ENCODE measurements around the gene C2. TPM values are rescaled to one million over a fixed set of nuclear protein-coding genes. Genes with fewer than 3 reads are reported as not detected.
"Not testable (repeated sequence)": the region's sequence is repeated elsewhere in the genome, so short reads cannot be mapped to it uniquely, and the experiment has no call there.

Gene C2
- total RNA-seq, 1 experiment from 2014 or later = 0.66 TPM

DNA sequence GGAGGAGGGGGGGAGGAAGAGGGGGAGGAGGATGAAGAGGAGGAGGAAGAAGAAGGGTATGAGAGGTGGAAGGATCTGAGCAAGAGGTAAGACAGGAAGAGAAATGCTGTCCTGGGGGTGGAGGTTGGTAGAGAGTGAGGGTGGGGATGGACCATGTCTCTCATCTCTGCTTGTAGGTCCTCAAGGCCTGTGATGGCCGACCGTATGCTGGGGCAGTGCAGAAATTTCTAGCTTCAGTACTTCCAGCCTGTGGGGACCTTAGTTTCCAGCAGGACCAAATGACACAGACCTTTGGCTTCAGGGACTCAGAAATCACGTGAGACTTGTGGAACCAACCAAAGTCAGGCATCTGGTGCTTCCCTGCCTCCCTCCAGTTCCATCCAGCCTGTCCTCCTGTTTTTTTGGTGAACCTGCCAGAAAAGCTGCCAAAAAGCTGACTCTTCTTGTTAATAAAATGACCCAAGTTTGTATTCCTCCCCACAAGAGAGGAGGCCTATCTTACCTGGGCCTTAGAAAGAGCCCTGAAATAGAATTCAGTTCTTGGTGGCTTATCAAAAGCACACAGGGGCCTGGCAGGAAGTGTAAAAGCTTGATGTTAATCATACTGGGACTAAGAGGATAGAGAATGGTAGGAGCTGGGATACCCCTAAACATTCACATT is 51.9 kb downstream of the C2 start:
- peaks cover 13 to 27% (median 23%) of the 10 kb centered on the region in 3 experiments for H3K36me3 Mint-ChIP-seq (ENCODE audit: insufficient read depth in 1 of 3, low read depth in 3 of 3)
- Histone ChIP-seq H2BK120ac (ENCODE audit: low read depth, low read length, poor library complexity, severe bottlenecking) (no peak overlapping the region), H3K79me2 (ENCODE audit: insufficient read depth, low read length) (no peaks in the 10 kb centered on the region), H4K20me1 (ENCODE audit: control insufficient read depth, insufficient read depth, insufficient read length) (no peaks in the 10 kb centered on the region), H3K27ac (ENCODE audit: insufficient read length, low read depth, low read length) (no peak overlapping the region), H3K79me1 (ENCODE audit: insufficient read depth, low read depth, low read length, poor library complexity, severe bottlenecking) (no peaks in the 10 kb centered on the region), H3K23me2 (ENCODE audit: insufficient read length, low read depth, low read length, poor library complexity, severe bottlenecking) (no peaks in the 10 kb centered on the region), H4K91ac (ENCODE audit: insufficient read length, low read depth, low read length) (no peak overlapping the region), H2AK5ac (ENCODE audit: insufficient read length, low read length) (no peak overlapping the region), H2BK5ac (ENCODE audit: insufficient read length, low read length) (no peak overlapping the region), H3K14ac (ENCODE audit: insufficient read depth, low read length) (no peak overlapping the region), H3K23ac (ENCODE audit: insufficient read length, low read depth, low read length) (no peak overlapping the region), H2AFZ (ENCODE audit: low read length) (no peak overlapping the region), H3K18ac (ENCODE audit: insufficient read length, low read depth, low read length) (no peak overlapping the region), H3K9ac (ENCODE audit: extremely low read depth, insufficient read length, low read length) (no peak overlapping the region), H3K27me3 (ENCODE audit: insufficient read depth, low read length) (no peaks in the 10 kb centered on the region), H3K9me3 (ENCODE audit: control insufficient read depth, low read depth, low read length) (no peaks in the 10 kb centered on the region), H3K56ac (ENCODE audit: insufficient read length, low read depth, low read length) (no peak overlapping the region), H3T11ph (ENCODE audit: low read length) (no peak overlapping the region), H2BK20ac (ENCODE audit: low read depth, low read length, poor library complexity, severe bottlenecking) (no peak overlapping the region), H2BK15ac (ENCODE audit: low read depth, low read length) (no peak overlapping the region), H2BK12ac (ENCODE audit: insufficient read length, low read depth, low read length) (no peak overlapping the region), H4K8ac (replicated peaks; ENCODE audit: insufficient read length, low read depth, low read length) (no peak overlapping the region), H3K4me2 (ENCODE audit: insufficient read depth, insufficient read length, low read length) (no peak overlapping the region), H3K4me1 (ENCODE audit: insufficient read depth, low read length) (no peaks in the 10 kb centered on the region), H3K4ac (ENCODE audit: low read depth, low read length) (no peak overlapping the region), H4K5ac (ENCODE audit: insufficient read length, low read depth, low read length) (no peak overlapping the region)
- H3K4me3 Mint-ChIP-seq = no peak overlapping the region
- H3K4me1 Mint-ChIP-seq = peaks cover 0 to 4% of the 10 kb centered on the region in 2 experiments; a peak in 2 of 4 replicates
- DNase-seq = no peak
- no peaks in the 10 kb centered on the region for H3K27me3 Mint-ChIP-seq (ENCODE audit: low read depth)
- peaks cover 6 to 10% of the 10 kb centered on the region in 2 experiments for H3K9me3 Mint-ChIP-seq
- no peak overlapping the region for H3K27ac Mint-ChIP-seq
- TF ChIP-seq, protein P1, sequence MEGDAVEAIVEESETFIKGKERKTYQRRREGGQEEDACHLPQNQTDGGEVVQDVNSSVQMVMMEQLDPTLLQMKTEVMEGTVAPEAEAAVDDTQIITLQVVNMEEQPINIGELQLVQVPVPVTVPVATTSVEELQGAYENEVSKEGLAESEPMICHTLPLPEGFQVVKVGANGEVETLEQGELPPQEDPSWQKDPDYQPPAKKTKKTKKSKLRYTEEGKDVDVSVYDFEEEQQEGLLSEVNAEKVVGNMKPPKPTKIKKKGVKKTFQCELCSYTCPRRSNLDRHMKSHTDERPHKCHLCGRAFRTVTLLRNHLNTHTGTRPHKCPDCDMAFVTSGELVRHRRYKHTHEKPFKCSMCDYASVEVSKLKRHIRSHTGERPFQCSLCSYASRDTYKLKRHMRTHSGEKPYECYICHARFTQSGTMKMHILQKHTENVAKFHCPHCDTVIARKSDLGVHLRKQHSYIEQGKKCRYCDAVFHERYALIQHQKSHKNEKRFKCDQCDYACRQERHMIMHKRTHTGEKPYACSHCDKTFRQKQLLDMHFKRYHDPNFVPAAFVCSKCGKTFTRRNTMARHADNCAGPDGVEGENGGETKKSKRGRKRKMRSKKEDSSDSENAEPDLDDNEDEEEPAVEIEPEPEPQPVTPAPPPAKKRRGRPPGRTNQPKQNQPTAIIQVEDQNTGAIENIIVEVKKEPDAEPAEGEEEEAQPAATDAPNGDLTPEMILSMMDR (conservative IDR thresholded peaks at IDR 0.05) = no peak
- no CpG with 5 or more reads among the region's 3 CpGs for WGBS (ENCODE audit: extremely low coverage, insufficient read length, low lambda C conversion rate)

DNA sequence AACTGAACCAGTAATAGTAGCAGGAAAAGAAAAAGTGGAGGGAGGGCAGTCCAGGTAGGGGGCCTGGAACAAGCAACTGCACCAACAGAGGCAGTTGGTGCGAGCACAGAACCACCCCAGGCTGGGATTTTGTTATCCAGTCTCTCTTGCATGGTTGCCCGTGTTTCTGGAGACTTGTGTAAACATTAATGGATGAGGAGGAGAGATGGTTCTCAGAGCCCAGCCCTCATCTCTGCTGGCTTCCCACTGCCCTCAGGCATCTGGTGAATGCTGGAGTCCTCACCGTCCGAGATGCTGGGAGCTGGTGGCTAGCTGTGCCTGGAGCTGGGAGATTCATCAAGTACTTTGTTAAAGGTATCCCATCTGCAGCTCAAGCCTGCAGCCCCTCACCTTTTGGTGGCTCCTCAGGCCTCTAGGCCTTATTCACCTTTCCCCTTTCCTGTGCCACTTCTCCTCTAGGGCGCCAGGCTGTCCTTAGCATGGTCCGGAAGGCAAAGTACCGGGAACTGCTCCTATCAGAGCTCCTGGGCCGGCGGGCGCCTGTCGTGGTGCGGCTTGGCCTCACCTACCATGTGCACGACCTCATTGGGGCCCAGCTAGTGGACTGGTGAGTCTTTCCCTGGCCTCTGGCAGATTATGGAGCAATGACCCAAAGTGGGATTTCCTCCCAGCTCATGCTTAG is 52.8 kb downstream of the C2 start:
- not testable (repeated sequence) for H4K91ac ChIP-seq (ENCODE audit: insufficient read length, low read depth, low read length); H3K27me3 Mint-ChIP-seq (ENCODE audit: low read depth); H3K4me2 ChIP-seq (ENCODE audit: insufficient read depth, insufficient read length, low read length); H3K4ac ChIP-seq (ENCODE audit: low read depth, low read length); H3K9me3 ChIP-seq (ENCODE audit: control insufficient read depth, low read depth, low read length); H2BK5ac ChIP-seq (ENCODE audit: insufficient read length, low read length); DNase-seq; H3K4me1 ChIP-seq (ENCODE audit: insufficient read depth, low read length); H3K23ac ChIP-seq (ENCODE audit: insufficient read length, low read depth, low read length); H3K4me3 Mint-ChIP-seq; H2AK5ac ChIP-seq (ENCODE audit: insufficient read length, low read length); H3K27ac ChIP-seq (ENCODE audit: insufficient read length, low read depth, low read length); H2BK120ac ChIP-seq (ENCODE audit: low read depth, low read length, poor library complexity, severe bottlenecking); H3K9me3 Mint-ChIP-seq; H3K27me3 ChIP-seq (ENCODE audit: insufficient read depth, low read length); H3K23me2 ChIP-seq (ENCODE audit: insufficient read length, low read depth, low read length, poor library complexity, severe bottlenecking); H3K79me2 ChIP-seq (ENCODE audit: insufficient read depth, low read length); H2AFZ ChIP-seq (ENCODE audit: low read length); H4K5ac ChIP-seq (ENCODE audit: insufficient read length, low read depth, low read length); H3K18ac ChIP-seq (ENCODE audit: insufficient read length, low read depth, low read length); H4K20me1 ChIP-seq (ENCODE audit: control insufficient read depth, insufficient read depth, insufficient read length); H3K14ac ChIP-seq (ENCODE audit: insufficient read depth, low read length); H3K9ac ChIP-seq (ENCODE audit: extremely low read depth, insufficient read length, low read length); H3T11ph ChIP-seq (ENCODE audit: low read length); H4K8ac ChIP-seq (replicated peaks; ENCODE audit: insufficient read length, low read depth, low read length); H3K27ac Mint-ChIP-seq; H2BK12ac ChIP-seq (ENCODE audit: insufficient read length, low read depth, low read length); H2BK15ac ChIP-seq (ENCODE audit: low read depth, low read length); H2BK20ac ChIP-seq (ENCODE audit: low read depth, low read length, poor library complexity, severe bottlenecking); H3K56ac ChIP-seq (ENCODE audit: insufficient read length, low read depth, low read length); H3K4me1 Mint-ChIP-seq; H3K79me1 ChIP-seq (ENCODE audit: insufficient read depth, low read depth, low read length, poor library complexity, severe bottlenecking)
- H3K36me3 Mint-ChIP-seq (ENCODE audit: insufficient read depth in 1 of 3, low read depth in 3 of 3) = peaks cover 10 to 18% (median 17%) of the 10 kb centered on the region in 3 experiments
- no CpG with 5 or more reads among the region's 13 CpGs for WGBS (ENCODE audit: extremely low coverage, insufficient read length, low lambda C conversion rate)

Data from H9 (cell line).